HG03439 (cell line): Measurements from ENCODE around the gene TMEM117.

ENCODE experiments used
- ATAC-seq: cut with Tn5 transposase; IDR thresholded peaks from one replicate; pipeline ENCODE4 v1.9.1; 2021; ENCODE audit warnings: mild to moderate bottlenecking, moderate library complexity; ENCODE audit not compliant: unreplicated experiment

Gene TMEM117

GRCh38 chr12:44431647-44432343 is 595.9 kb downstream of the TMEM117 start:
- ATAC-seq = peak; percentile 87

GRCh38 chr12:44433659-44434058 is 597.8 kb downstream of the TMEM117 start:
- ATAC-seq = peak; percentile 45

- no peak for ATAC-seq
Measured at GRCh38 chr12:44436756-44437155, 600.9 kb downstream of the TMEM117 start.
